T-cell (primary cell): ENCODE results near the gene SLC25A24. TPM values are rescaled to one million over a fixed set of nuclear protein-coding genes. Genes with fewer than 3 reads are reported as not detected.
"Not testable (repeated sequence)": the region's sequence is repeated elsewhere in the genome, so short reads cannot be mapped to it uniquely, and the experiment has no call there.

ENCODE experiments used
- ATAC-seq, 4 experiments: fragments of 200-7000 bp in 3 of 4; fragments of 150-1000 bp in 1 of 4; cut with Tn5 transposase; replicated peaks in 1 of 4; 1 replicate in 3 of 4; 2 replicates in 1 of 4; pipeline ENCODE4 v1.10.0; 2021; ENCODE audit warnings: moderate library complexity in 3 of 4, mild to moderate bottlenecking in 2 of 4, moderate number of reproducible peaks in 1 of 4
- CTCF ChIA-PET, 2 donors: fragments of 300-600 bp; sonication (Branson Sonifier 250); formaldehyde crosslinking; loops; one replicate each; lab custom pipeline; 2022; ENCODE audit warnings: antibody characterized with exemption in 2 of 2; lab: Charles Lee
- POLR2A ChIA-PET, 2 donors: fragments of 300-600 bp; sonication (Branson Sonifier 250); formaldehyde crosslinking; loops; one replicate each; lab custom pipeline; 2022; ENCODE audit warnings: antibody characterized with exemption in 2 of 2; lab: Charles Lee
- DNase-seq, 35 experiments: peaks; one replicate each; pipeline versions ENCODE4 v3.0.0 to v3.0.0-alpha.2; 2013 to 2023
- H3K27ac ChIP-seq: one replicate; pipeline ENCODE4 v1.5.1; 2013; ENCODE audit warnings: low read length
- H3K27me3 ChIP-seq, 2 experiments: replicated peaks in 1 of 2; 1 replicate in 1 of 2; 2 replicates in 1 of 2; pipeline versions ENCODE4 v1.6.1 to v1.7.0; 2013; ENCODE audit warnings: low read length in 1 of 2, mixed read lengths in 1 of 2; ENCODE audit not compliant: control insufficient read depth in 2 of 2, insufficient read depth in 2 of 2; ENCODE audit errors: extremely low read depth in 1 of 2
- H3K36me3 ChIP-seq, 2 donors: 1 replicate in 1 of 2; 2 replicates in 1 of 2; pipeline versions ENCODE4 v1.6.1 to v1.7.0; 2013; ENCODE audit warnings: low read length in 1 of 2; ENCODE audit not compliant: control insufficient read depth in 2 of 2, insufficient read depth in 1 of 2; ENCODE audit errors: extremely low read depth in 1 of 2
- H3K4me1 ChIP-seq, 2 experiments: 1 replicate in 1 of 2; 2 replicates in 1 of 2; pipeline versions ENCODE4 v1.6.1 to v1.7.0; 2013; ENCODE audit warnings: low read length in 2 of 2, mixed read lengths in 1 of 2; ENCODE audit not compliant: insufficient read depth in 2 of 2, control insufficient read depth in 1 of 2; ENCODE audit errors: extremely low read depth in 1 of 2
- H3K4me3 ChIP-seq, 2 donors: 1 replicate in 1 of 2; 2 replicates in 1 of 2; pipeline versions ENCODE4 v1.5.1 to v1.7.0; 2013; ENCODE audit warnings: mild to moderate bottlenecking in 2 of 2, low read length in 1 of 2, moderate library complexity in 1 of 2; ENCODE audit not compliant: control insufficient read depth in 1 of 2; ENCODE audit errors: extremely low read depth in 1 of 2
- H3K9me3 ChIP-seq: 2 replicates; pipeline ENCODE4 v1.7.0; 2013
- H3K27ac Mint-ChIP-seq, 2 donors: one replicate each; pipeline ENCODE4 v1.8.0; 2020 to 2021; ENCODE audit warnings: mild to moderate bottlenecking in 2 of 2, mixed read lengths in 2 of 2
- H3K27me3 Mint-ChIP-seq, 2 donors: one replicate each; pipeline ENCODE4 v1.8.0; 2021 to 2022; ENCODE audit warnings: mixed read lengths in 2 of 2
- H3K36me3 Mint-ChIP-seq: one replicate; pipeline ENCODE4 v1.8.0; 2021; ENCODE audit warnings: mixed read lengths
- H3K4me1 Mint-ChIP-seq, 3 donors: one replicate each; pipeline ENCODE4 v1.8.0; 2020 to 2022; ENCODE audit warnings: mixed read lengths in 3 of 3, mild to moderate bottlenecking in 1 of 3
- H3K4me3 Mint-ChIP-seq, 3 donors: one replicate each; pipeline ENCODE4 v1.8.0; 2020 to 2022; ENCODE audit warnings: mild to moderate bottlenecking in 3 of 3, mixed read lengths in 3 of 3, moderate library complexity in 3 of 3
- H3K9me3 Mint-ChIP-seq, 3 donors: one replicate each; pipeline ENCODE4 v1.8.0; 2020 to 2022; ENCODE audit warnings: mixed read lengths in 3 of 3
- WGBS: methylation state at CpG from one replicate; pipeline ENCODE4 v1.1.5; 2013; ENCODE audit warnings: missing lambda C conversion rate; ENCODE audit not compliant: insufficient coverage; 5-methylcytosine and 5-hydroxymethylcytosine counted together
- total RNA-seq, 35 experiments: library from RNA in 6 of 35; stranded (reverse) in 6 of 35; fragments of 120-200 nt in 1 of 35; gene quantifications; one replicate each; pipeline versions ENCODE4 v1.2.1 to v1.2.4 and lab custom pipeline; 2013 to 2026

The SLC25A24 gene
- total RNA-seq, 5 donors from 2014 or later (not counting 1 experiment from before 2014, with no cell fraction given) = 8.9 to 19.3 (median 15.5) TPM

DNA sequence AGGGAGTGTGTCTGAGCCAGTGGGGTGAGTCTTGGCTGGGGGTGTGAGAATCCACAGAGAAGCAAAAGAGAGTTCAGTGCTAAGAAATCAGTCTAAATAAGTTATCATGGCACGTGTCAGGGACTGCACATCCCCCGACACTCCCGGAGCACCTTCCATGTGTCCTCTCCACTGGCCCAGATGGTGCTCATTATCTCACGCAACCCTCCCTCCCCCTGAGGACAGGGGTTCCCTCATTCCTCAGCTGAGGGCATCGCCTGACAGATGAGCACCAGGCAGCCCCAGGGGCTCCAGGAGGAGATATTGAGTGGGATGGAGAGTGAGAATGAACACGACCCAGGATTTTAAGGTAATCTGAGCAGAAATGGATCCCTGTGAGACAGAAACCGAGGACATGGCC is 27.6 kb upstream of the SLC25A24 start:
- H3K4me3 Mint-ChIP-seq, H3K36me3 Mint-ChIP-seq, CTCF ChIA-PET, H3K27ac Mint-ChIP-seq, H3K9me3 ChIP-seq, POLR2A ChIA-PET, ATAC-seq, DNase-seq, H3K4me1 Mint-ChIP-seq, H3K9me3 Mint-ChIP-seq, H3K27me3 ChIP-seq, H3K36me3 ChIP-seq, H3K27ac ChIP-seq, H3K4me1 ChIP-seq, H3K27me3 Mint-ChIP-seq, H3K4me3 ChIP-seq: not testable (repeated sequence)
- no CpG with 5 or more reads among the region's 7 CpGs for WGBS

DNA sequence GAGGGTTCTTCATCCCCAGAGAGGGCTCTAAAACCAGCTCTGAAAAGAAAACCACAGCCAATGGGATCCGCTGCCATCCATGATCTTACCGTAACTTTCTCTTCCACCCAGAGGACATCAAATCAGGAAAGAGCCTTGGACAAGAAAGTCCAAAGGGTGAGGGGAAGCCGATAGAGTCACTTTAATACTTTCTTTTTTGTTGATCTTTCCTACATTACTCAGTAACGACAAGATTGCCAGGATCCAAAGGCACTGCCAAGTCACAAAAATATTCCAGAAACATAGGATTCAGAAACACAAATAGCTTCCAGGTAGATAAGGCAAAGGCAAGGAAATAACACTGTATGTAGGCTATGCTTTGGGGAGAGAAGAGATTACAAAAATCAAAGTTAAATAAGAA is 26.7 kb upstream of the SLC25A24 start:
- H3K36me3 Mint-ChIP-seq, ATAC-seq, H3K27me3 ChIP-seq, H3K9me3 Mint-ChIP-seq, DNase-seq, H3K4me3 ChIP-seq, CTCF ChIA-PET, H3K36me3 ChIP-seq, POLR2A ChIA-PET, H3K27me3 Mint-ChIP-seq, H3K27ac Mint-ChIP-seq, H3K4me1 ChIP-seq, H3K27ac ChIP-seq, H3K4me3 Mint-ChIP-seq, H3K9me3 ChIP-seq, H3K4me1 Mint-ChIP-seq: not testable (repeated sequence)
- WGBS = no CpG with 5 or more reads among the region's 4 CpGs

DNA sequence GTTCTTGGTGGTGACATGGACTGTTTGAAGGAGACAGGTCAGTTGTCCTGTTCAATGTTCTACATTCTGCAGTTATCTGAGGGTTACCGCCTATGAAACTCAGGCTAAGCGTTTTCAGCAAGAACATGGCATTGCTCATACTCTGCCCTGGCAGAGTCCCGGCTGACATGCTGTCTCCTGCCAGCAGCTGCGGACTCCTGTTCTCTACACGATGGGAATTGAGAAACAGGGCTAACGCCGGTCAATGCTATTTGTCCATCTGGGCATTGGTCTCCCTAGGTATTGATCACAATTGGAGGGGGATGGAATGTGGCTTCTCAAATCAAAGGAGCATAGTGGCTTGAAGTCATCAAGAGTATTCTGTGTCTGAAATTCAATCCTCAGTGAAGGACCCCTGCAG is 23.1 kb upstream of the SLC25A24 start:
- H3K27ac Mint-ChIP-seq, H3K4me1 ChIP-seq, H3K27me3 Mint-ChIP-seq, H3K27ac ChIP-seq, H3K4me3 Mint-ChIP-seq, H3K36me3 Mint-ChIP-seq, H3K9me3 Mint-ChIP-seq, ATAC-seq, H3K4me3 ChIP-seq, H3K9me3 ChIP-seq, H3K36me3 ChIP-seq, H3K27me3 ChIP-seq, DNase-seq, H3K4me1 Mint-ChIP-seq, POLR2A ChIA-PET: not testable (repeated sequence)
- 92% methylated on average over 3 of the region's 7 CpGs for WGBS
- CTCF ChIA-PET = interaction anchor here in 1 of 2 donors (0.5 kb wide), 1 partner anchor 337 kb away, joined by 6 read pairs; no protein-coding TSS in a partner anchor

DNA sequence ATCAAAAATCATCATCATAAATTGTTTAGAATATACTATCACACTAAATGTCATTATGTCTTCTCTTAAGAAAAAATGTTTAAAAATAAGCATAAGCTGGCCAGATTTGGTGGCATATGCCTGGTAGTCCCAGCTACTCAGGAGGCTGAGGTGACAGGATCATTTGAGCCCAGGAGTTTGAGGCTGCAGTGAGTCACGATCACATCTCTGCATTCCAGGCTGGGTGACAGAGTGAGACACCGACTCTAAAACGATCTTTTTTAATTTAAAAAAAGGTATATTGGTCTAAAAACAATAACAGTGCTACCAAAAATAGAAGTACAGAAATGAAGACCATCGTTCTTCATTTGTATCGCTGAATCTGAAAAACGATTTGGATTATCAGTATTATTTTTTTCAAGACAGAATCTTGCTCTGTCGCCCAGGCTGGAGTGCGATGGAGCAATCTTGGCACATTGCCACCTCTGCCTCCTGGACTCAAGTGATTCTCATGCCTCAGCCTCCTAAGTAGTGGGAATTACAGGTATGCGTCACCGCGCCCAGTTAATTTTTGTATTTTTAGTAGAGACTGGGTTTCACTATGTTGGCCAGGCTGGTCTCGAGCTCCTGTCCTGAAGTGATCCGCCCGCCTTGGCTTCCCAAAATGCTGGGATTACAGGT is 17.5 kb upstream of the SLC25A24 start:
- H3K36me3 Mint-ChIP-seq, H3K27ac Mint-ChIP-seq, H3K4me3 ChIP-seq, H3K36me3 ChIP-seq, DNase-seq, ATAC-seq, H3K4me3 Mint-ChIP-seq, POLR2A ChIA-PET, H3K9me3 ChIP-seq, H3K27me3 Mint-ChIP-seq, CTCF ChIA-PET, H3K4me1 Mint-ChIP-seq, H3K4me1 ChIP-seq, H3K27ac ChIP-seq, H3K27me3 ChIP-seq, H3K9me3 Mint-ChIP-seq: not testable (repeated sequence)
- WGBS = 79% methylated on average over 3 of the region's 14 CpGs

DNA sequence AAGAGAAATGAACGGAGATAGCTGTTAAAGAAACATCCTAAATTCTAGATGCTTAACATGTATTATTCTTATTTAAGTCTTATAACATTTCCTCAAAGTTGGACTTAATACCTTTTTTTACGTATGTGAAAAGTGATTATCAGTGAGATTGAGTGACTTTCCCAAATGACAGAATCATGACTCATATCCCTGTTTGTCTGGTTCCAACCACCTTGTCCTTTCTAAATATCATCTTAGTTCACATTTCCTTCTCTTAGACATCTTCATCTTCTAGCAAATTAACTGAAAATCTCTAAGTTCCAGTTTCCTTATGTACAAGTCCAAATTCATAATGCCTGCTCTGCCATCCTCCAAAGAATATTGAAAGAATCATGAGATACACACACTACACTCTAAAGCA is 16.9 kb upstream of the SLC25A24 start:
- H3K27ac ChIP-seq, H3K4me1 ChIP-seq, H3K27ac Mint-ChIP-seq, H3K4me3 ChIP-seq, H3K9me3 ChIP-seq, H3K9me3 Mint-ChIP-seq, CTCF ChIA-PET, H3K36me3 Mint-ChIP-seq, DNase-seq, ATAC-seq, H3K27me3 ChIP-seq, H3K4me3 Mint-ChIP-seq, H3K4me1 Mint-ChIP-seq, POLR2A ChIA-PET, H3K36me3 ChIP-seq: not testable (repeated sequence)
- WGBS = no CpG with 5 or more reads among the region's 2 CpGs
- peaks cover 7 to 11% of the 10 kb centered on the region in 2 donors for H3K27me3 Mint-ChIP-seq

DNA sequence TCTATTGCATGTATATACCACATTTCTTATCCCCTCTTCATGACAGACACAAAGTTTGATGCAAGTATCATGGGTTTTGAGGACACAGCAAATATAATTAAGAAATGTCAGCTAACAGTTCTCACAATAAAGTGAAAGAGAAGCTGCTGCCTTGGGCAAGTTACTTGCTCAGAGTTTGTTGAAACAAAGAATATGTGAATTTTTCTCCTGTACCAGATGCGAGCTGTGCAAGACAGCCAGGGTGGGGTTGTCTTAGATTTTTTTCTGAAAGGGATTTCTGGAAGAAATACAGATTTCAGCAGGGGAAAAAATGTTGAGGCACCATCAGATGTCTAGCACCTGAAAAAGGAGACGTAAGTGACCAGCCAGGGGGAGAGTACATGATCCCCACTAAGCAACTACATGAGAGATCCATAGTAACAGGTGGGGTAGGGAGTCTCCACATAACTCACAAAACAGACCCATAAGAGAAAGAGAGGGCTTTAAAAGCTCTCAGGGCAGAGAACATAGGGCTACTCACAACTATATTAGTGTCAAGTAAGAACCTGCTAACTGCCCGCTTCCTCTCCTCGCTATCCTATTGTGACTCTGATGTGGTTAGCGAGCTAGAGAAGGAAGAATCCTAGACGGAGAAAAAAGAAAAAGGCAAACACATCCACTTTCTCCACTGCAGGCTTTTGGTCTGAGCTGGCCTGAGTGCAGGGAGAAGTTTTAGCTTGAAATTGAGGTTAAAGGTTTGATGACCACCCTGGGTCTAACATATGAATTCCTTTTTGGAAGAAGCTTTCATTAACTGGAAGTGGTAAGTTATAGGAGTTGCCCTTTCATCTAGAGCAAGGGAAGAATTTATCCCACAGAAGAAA is 16.1 kb upstream of the SLC25A24 start:
- H3K36me3 Mint-ChIP-seq, ATAC-seq, H3K4me1 ChIP-seq, CTCF ChIA-PET, H3K27ac ChIP-seq, H3K36me3 ChIP-seq, H3K27me3 ChIP-seq, H3K27ac Mint-ChIP-seq, H3K9me3 Mint-ChIP-seq, H3K4me3 Mint-ChIP-seq, POLR2A ChIA-PET, H3K9me3 ChIP-seq, H3K4me1 Mint-ChIP-seq, DNase-seq, H3K4me3 ChIP-seq: not testable (repeated sequence)
- peaks cover 13 to 15% of the 10 kb centered on the region in 2 donors for H3K27me3 Mint-ChIP-seq
- WGBS = no CpG with 5 or more reads among the region's 6 CpGs
